GM23338 (cell line): ENCODE measurements around the gene RBL2. TPM values are rescaled to one million over a fixed set of nuclear protein-coding genes. Genes with fewer than 3 reads are reported as not detected.

Experiments used
- ATAC-seq: fragments of 200-7000 bp; cut with Tn5 transposase; 3 replicates; pipeline ENCODE4 v1.9.1; 2020
- DNase-seq: peaks from one replicate; pipeline ENCODE4 v3.0.0-alpha.2; 2015; ENCODE audit warnings: low spot score
- H2AFZ ChIP-seq: fragments of 200-600 bp; sonication (generic); 2 replicates; pipeline ENCODE4 v1.8.0; 2016; ENCODE audit warnings: antibody characterized with exemption, mild to moderate bottlenecking, moderate library complexity
- H3F3A ChIP-seq: fragments of 200-600 bp; sonication (generic); replicated peaks from 2 replicates; pipeline ENCODE4 v1.8.0; 2017; ENCODE audit warnings: antibody characterized with exemption, mixed run types, low read depth
- H3K27ac ChIP-seq: fragments of 200-600 bp; sonication (generic); 2 replicates; pipeline ENCODE4 v1.6.1; 2016; ENCODE audit warnings: low read depth
- H3K27me3 ChIP-seq: fragments of 200-600 bp; sonication (generic); 2 replicates; pipeline ENCODE4 v1.8.0; 2016; ENCODE audit warnings: mild to moderate bottlenecking, mixed run types, moderate library complexity; ENCODE audit not compliant: insufficient read depth
- H3K36me3 ChIP-seq: fragments of 200-600 bp; sonication (generic); 2 replicates; pipeline ENCODE4 v1.8.0; 2016; ENCODE audit warnings: mild to moderate bottlenecking; ENCODE audit not compliant: insufficient read depth
- H3K4me1 ChIP-seq: fragments of 200-600 bp; sonication (generic); 2 replicates; pipeline ENCODE4 v1.8.0; 2016; ENCODE audit warnings: mild to moderate bottlenecking, moderate library complexity; ENCODE audit not compliant: insufficient read depth
- H3K4me2 ChIP-seq: fragments of 200-600 bp; sonication (generic); 2 replicates; pipeline ENCODE4 v1.7.1; 2017; ENCODE audit warnings: mixed run types
- H3K4me3 ChIP-seq: fragments of 200-600 bp; sonication (generic); 2 replicates; pipeline ENCODE4 v1.6.1; 2016; ENCODE audit warnings: mixed run types
- H3K79me2 ChIP-seq: fragments of 200-600 bp; sonication (generic); replicated peaks from 2 replicates; pipeline ENCODE4 v1.8.0; 2017; ENCODE audit warnings: mild to moderate bottlenecking; ENCODE audit not compliant: insufficient read depth
- H3K9me2 ChIP-seq: fragments of 200-600 bp; sonication (generic); 2 replicates; pipeline ENCODE4 v1.8.0; 2017; ENCODE audit not compliant: insufficient read depth
- H4K20me1 ChIP-seq: fragments of 200-600 bp; sonication (generic); replicated peaks from 2 replicates; pipeline ENCODE4 v1.8.0; 2017; ENCODE audit warnings: mild to moderate bottlenecking; ENCODE audit not compliant: insufficient read depth
- H3K27ac Mint-ChIP-seq: 2 replicates; pipeline ENCODE4 v1.8.0; 2020; ENCODE audit warnings: inconsistent platforms, mild to moderate bottlenecking, moderate library complexity, mixed read lengths
- H3K27me3 Mint-ChIP-seq: 3 replicates; pipeline ENCODE4 v1.8.0; 2022; ENCODE audit warnings: low read depth, mild to moderate bottlenecking, moderate library complexity, mixed read lengths, inconsistent platforms; ENCODE audit not compliant: insufficient read depth, poor library complexity
- H3K36me3 Mint-ChIP-seq: 3 replicates; pipeline ENCODE4 v1.8.0; 2021; ENCODE audit warnings: low read depth, mild to moderate bottlenecking, inconsistent platforms, moderate library complexity, mixed read lengths
- H3K4me1 Mint-ChIP-seq: 3 replicates; pipeline ENCODE4 v1.8.0; 2020; ENCODE audit warnings: mild to moderate bottlenecking, inconsistent platforms, mixed read lengths
- H3K4me3 Mint-ChIP-seq: 3 replicates; pipeline ENCODE4 v1.8.0; 2021; ENCODE audit warnings: moderate library complexity, mild to moderate bottlenecking, inconsistent platforms, mixed read lengths
- H3K9me3 Mint-ChIP-seq: 3 replicates; pipeline ENCODE4 v1.8.0; 2020; ENCODE audit warnings: moderate library complexity, mild to moderate bottlenecking, inconsistent platforms, mixed read lengths
- CREB1 ChIP-seq: fragments of 250-450 bp; sonication (Bioruptor Pico); IDR thresholded peaks from 2 replicates; pipeline ENCODE4 v1.5.0; 2020; ENCODE audit warnings: low read depth, mild to moderate bottlenecking, moderate library complexity
- EZH2 ChIP-seq: fragments of 200-600 bp; sonication (generic); IDR thresholded peaks from one replicate; pipeline ENCODE4 v1.8.0; 2017; ENCODE audit warnings: antibody characterized with exemption, mild to moderate bottlenecking, low read depth; ENCODE audit not compliant: unreplicated experiment
- EZH2phosphoT487 ChIP-seq: fragments of 200-600 bp; sonication (generic); IDR thresholded peaks from one replicate; pipeline ENCODE4 v1.8.1; 2018; ENCODE audit warnings: antibody characterized with exemption; ENCODE audit not compliant: unreplicated experiment
- JUNB ChIP-seq: IDR thresholded peaks from one replicate; pipeline ENCODE4 v1.6.1; 2016; ENCODE audit warnings: antibody characterized with exemption; ENCODE audit not compliant: unreplicated experiment
- NANOG ChIP-seq: IDR thresholded peaks from 2 replicates; pipeline ENCODE4 v1.6.1; 2016; ENCODE audit warnings: antibody characterized with exemption, borderline replicate concordance
- POLR2AphosphoS5 ChIP-seq: IDR thresholded peaks from 2 replicates; pipeline ENCODE4 v1.6.1; 2016; ENCODE audit warnings: antibody characterized with exemption, low read depth
- STAT1 ChIP-seq: IDR thresholded peaks from one replicate; pipeline ENCODE4 v1.6.1; 2016; ENCODE audit warnings: antibody characterized with exemption; ENCODE audit not compliant: unreplicated experiment
- ZNF114 ChIP-seq: fragments of 250-450 bp; sonication (Bioruptor Pico); IDR thresholded peaks from 2 replicates; pipeline ENCODE4 v1.5.0; 2020; ENCODE audit warnings: mild to moderate bottlenecking, moderate library complexity
- ZNF331 ChIP-seq: fragments of 250-450 bp; sonication (Bioruptor Pico); IDR thresholded peaks from 2 replicates; pipeline ENCODE4 v1.5.0; 2020; ENCODE audit warnings: low read depth, mild to moderate bottlenecking, moderate library complexity
- polyA plus RNA-seq: library from polyadenylated mRNA; unstranded; fragments of >200 nt; fragmentation: Nextera tagmentation; extraction: Ambion mirVana; gene quantifications from 2 replicates; pipeline ENCODE4 v1.2.1, GENCODE V29; 2016
- total RNA-seq: library from RNA; depleted of rRNA; stranded (reverse); fragments of >200 nt; shearing (Covaris generic); gene quantifications from 2 replicates; pipeline ENCODE4 v1.2.3, GENCODE V29; 2014
- TF ChIP-seq, protein P1 (sequence below): IDR thresholded peaks from 2 replicates; pipeline ENCODE4 v1.6.1; 2016; ENCODE audit warnings: antibody characterized with exemption
- TF ChIP-seq, protein P2 (sequence below): IDR thresholded peaks from one replicate; pipeline ENCODE4 v1.6.1; 2018; ENCODE audit warnings: antibody characterized with exemption; ENCODE audit not compliant: unreplicated experiment
- TF ChIP-seq, protein P3 (sequence below), 2 experiments: fragments of 200-600 bp in 1 of 2; sonication (generic) in 1 of 2; conservative IDR thresholded peaks; 2 replicates each; pipeline versions ENCODE4 v1.5.1 to v1.6.1; 2016 to 2017; ENCODE audit warnings: antibody characterized with exemption in 2 of 2, low read depth in 2 of 2, mild to moderate bottlenecking in 2 of 2, moderate library complexity in 1 of 2
- TF ChIP-seq, protein P4 (sequence below): fragments of 250-450 bp; sonication (Bioruptor Pico); IDR thresholded peaks from 2 replicates; pipeline ENCODE4 v1.5.0; 2020; ENCODE audit warnings: mild to moderate bottlenecking, moderate library complexity

Gene RBL2
- total and polyA plus RNA-seq, 2 experiments from 2014 or later = 15.4 to 43.3 TPM

- no peak for TF ChIP-seq POLR2AphosphoS5
Observed at GRCh38 chr16:53449816-53450517, 15.7 kb downstream of the RBL2 start (continued).

GRCh38 chr16:53453928-53454327 lies 19.7 kb downstream of the RBL2 start:
- H2AFZ ChIP-seq = no peak overlapping the region
- no peaks in the 10 kb centered on the region for H3K9me3 Mint-ChIP-seq
- no peak for ATAC-seq

More at GRCh38 chr16:53453928-53454327, 19.7 kb downstream of the RBL2 start:
- Histone ChIP-seq H3K4me3 (no peak overlapping the region), H3K4me1 (no peaks in the 10 kb centered on the region), H3F3A (no peaks in the 10 kb centered on the region), H3K36me3 (peaks cover 22% of the 10 kb centered on the region), H3K79me2 (no peaks in the 10 kb centered on the region), H3K27me3 (no peaks in the 10 kb centered on the region), H3K9me2 (no peaks in the 10 kb centered on the region), H3K4me2 (no peak overlapping the region), H3K27ac (no peak overlapping the region), H4K20me1 (no peaks in the 10 kb centered on the region)
- no peak overlapping the region for H3K4me3 Mint-ChIP-seq
- H3K27me3 Mint-ChIP-seq = peaks cover 4% of the 10 kb centered on the region
- H3K4me1 Mint-ChIP-seq = peaks cover 3% of the 10 kb centered on the region; the same call in 2 of the 3 replicates
- no peak for DNase-seq
- H3K36me3 Mint-ChIP-seq = peaks cover 31% of the 10 kb centered on the region
- no peak overlapping the region for H3K27ac Mint-ChIP-seq
- TF ChIP-seq JUNB (no peak), STAT1 (no peak), ZNF114 (CRISPR knock-in tag) (no peak), EZH2 (no peak), EZH2phosphoT487 (no peak), CREB1 (CRISPR knock-in tag) (no peak), POLR2AphosphoS5 (no peak), ZNF331 (no peak), NANOG (no peak)
- TF ChIP-seq, protein P1, sequence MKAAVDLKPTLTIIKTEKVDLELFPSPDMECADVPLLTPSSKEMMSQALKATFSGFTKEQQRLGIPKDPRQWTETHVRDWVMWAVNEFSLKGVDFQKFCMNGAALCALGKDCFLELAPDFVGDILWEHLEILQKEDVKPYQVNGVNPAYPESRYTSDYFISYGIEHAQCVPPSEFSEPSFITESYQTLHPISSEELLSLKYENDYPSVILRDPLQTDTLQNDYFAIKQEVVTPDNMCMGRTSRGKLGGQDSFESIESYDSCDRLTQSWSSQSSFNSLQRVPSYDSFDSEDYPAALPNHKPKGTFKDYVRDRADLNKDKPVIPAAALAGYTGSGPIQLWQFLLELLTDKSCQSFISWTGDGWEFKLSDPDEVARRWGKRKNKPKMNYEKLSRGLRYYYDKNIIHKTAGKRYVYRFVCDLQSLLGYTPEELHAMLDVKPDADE = no peak
- TF ChIP-seq, protein P2, sequence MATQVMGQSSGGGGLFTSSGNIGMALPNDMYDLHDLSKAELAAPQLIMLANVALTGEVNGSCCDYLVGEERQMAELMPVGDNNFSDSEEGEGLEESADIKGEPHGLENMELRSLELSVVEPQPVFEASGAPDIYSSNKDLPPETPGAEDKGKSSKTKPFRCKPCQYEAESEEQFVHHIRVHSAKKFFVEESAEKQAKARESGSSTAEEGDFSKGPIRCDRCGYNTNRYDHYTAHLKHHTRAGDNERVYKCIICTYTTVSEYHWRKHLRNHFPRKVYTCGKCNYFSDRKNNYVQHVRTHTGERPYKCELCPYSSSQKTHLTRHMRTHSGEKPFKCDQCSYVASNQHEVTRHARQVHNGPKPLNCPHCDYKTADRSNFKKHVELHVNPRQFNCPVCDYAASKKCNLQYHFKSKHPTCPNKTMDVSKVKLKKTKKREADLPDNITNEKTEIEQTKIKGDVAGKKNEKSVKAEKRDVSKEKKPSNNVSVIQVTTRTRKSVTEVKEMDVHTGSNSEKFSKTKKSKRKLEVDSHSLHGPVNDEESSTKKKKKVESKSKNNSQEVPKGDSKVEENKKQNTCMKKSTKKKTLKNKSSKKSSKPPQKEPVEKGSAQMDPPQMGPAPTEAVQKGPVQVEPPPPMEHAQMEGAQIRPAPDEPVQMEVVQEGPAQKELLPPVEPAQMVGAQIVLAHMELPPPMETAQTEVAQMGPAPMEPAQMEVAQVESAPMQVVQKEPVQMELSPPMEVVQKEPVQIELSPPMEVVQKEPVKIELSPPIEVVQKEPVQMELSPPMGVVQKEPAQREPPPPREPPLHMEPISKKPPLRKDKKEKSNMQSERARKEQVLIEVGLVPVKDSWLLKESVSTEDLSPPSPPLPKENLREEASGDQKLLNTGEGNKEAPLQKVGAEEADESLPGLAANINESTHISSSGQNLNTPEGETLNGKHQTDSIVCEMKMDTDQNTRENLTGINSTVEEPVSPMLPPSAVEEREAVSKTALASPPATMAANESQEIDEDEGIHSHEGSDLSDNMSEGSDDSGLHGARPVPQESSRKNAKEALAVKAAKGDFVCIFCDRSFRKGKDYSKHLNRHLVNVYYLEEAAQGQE = no peak
- TF ChIP-seq, protein P3, sequence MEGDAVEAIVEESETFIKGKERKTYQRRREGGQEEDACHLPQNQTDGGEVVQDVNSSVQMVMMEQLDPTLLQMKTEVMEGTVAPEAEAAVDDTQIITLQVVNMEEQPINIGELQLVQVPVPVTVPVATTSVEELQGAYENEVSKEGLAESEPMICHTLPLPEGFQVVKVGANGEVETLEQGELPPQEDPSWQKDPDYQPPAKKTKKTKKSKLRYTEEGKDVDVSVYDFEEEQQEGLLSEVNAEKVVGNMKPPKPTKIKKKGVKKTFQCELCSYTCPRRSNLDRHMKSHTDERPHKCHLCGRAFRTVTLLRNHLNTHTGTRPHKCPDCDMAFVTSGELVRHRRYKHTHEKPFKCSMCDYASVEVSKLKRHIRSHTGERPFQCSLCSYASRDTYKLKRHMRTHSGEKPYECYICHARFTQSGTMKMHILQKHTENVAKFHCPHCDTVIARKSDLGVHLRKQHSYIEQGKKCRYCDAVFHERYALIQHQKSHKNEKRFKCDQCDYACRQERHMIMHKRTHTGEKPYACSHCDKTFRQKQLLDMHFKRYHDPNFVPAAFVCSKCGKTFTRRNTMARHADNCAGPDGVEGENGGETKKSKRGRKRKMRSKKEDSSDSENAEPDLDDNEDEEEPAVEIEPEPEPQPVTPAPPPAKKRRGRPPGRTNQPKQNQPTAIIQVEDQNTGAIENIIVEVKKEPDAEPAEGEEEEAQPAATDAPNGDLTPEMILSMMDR (conservative IDR thresholded peaks at IDR 0.05; ENCODE audit: low read depth in 2 of 2) = no peak
- TF ChIP-seq, protein P4, sequence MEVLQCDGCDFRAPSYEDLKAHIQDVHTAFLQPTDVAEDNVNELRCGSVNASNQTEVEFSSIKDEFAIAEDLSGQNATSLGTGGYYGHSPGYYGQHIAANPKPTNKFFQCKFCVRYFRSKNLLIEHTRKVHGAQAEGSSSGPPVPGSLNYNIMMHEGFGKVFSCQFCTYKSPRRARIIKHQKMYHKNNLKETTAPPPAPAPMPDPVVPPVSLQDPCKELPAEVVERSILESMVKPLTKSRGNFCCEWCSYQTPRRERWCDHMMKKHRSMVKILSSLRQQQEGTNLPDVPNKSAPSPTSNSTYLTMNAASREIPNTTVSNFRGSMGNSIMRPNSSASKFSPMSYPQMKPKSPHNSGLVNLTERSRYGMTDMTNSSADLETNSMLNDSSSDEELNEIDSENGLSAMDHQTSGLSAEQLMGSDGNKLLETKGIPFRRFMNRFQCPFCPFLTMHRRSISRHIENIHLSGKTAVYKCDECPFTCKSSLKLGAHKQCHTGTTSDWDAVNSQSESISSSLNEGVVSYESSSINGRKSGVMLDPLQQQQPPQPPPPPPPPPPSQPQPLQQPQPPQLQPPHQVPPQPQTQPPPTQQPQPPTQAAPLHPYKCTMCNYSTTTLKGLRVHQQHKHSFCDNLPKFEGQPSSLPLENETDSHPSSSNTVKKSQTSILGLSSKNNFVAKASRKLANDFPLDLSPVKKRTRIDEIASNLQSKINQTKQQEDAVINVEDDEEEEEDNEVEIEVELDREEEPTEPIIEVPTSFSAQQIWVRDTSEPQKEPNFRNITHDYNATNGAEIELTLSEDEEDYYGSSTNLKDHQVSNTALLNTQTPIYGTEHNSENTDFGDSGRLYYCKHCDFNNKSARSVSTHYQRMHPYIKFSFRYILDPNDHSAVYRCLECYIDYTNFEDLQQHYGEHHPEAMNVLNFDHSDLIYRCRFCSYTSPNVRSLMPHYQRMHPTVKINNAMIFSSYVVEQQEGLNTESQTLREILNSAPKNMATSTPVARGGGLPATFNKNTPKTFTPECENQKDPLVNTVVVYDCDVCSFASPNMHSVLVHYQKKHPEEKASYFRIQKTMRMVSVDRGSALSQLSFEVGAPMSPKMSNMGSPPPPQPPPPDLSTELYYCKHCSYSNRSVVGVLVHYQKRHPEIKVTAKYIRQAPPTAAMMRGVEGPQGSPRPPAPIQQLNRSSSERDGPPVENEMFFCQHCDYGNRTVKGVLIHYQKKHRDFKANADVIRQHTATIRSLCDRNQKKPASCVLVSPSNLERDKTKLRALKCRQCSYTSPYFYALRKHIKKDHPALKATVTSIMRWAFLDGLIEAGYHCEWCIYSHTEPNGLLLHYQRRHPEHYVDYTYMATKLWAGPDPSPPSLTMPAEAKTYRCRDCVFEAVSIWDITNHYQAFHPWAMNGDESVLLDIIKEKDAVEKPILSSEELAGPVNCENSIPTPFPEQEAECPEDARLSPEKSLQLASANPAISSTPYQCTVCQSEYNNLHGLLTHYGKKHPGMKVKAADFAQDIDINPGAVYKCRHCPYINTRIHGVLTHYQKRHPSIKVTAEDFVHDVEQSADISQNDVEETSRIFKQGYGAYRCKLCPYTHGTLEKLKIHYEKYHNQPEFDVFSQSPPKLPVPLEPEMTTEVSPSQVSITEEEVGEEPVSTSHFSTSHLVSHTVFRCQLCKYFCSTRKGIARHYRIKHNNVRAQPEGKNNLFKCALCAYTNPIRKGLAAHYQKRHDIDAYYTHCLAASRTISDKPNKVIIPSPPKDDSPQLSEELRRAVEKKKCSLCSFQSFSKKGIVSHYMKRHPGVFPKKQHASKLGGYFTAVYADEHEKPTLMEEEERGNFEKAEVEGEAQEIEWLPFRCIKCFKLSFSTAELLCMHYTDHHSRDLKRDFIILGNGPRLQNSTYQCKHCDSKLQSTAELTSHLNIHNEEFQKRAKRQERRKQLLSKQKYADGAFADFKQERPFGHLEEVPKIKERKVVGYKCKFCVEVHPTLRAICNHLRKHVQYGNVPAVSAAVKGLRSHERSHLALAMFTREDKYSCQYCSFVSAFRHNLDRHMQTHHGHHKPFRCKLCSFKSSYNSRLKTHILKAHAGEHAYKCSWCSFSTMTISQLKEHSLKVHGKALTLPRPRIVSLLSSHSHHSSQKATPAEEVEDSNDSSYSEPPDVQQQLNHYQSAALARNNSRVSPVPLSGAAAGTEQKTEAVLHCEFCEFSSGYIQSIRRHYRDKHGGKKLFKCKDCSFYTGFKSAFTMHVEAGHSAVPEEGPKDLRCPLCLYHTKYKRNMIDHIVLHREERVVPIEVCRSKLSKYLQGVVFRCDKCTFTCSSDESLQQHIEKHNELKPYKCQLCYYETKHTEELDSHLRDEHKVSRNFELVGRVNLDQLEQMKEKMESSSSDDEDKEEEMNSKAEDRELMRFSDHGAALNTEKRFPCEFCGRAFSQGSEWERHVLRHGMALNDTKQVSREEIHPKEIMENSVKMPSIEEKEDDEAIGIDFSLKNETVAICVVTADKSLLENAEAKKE (CRISPR knock-in tag) = no peak
